ENCODE data around the gene POR.

DNA sequence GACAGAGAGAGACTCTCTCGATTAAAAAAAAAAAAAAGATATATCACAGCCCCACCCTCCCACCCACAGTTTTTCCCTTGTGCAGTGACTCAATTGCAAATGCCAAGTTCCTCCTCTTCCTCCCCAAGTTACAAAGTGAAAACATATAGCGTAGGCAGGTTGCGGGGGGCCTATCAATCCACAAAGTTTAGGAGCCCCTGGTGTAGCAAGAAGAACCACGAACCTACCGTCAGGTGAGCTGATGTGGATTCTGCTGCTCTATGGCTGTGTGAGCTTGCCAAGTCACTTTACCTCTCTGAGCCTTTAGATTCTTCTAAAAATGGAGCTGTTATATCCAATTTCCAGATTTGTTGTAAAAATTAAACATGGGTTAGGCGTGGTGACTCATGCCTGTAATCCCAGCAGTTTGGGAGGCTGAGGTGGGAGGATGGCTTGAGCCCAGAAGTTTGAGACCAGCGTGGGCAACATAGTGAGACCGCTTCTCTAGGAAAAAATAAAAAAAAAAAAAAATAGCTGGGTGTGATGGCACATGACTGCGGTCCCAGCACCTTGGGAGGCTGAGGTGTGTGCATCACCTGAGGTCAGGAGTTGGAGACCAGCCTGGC, 44.3 kb upstream of the POR start:
- TF ChIP-seq POLR2AphosphoS5 (IDR thresholded peaks at IDR 0.05; ENCODE audit: low read depth, low read length) (no peak), POLR2A (IDR thresholded peaks at IDR 0.05; ENCODE audit: low read depth, low read length) (no peak)
